ENCODE data around the gene KNDC1. TPM values are rescaled to one million over a fixed set of nuclear protein-coding genes. Genes with fewer than 3 reads are reported as not detected.

Gene KNDC1
- total and polyA plus RNA-seq, 4 experiments from 2014 or later: 0.09 to 1.4 (median 0.87) TPM; not detected in 1

- H3K27ac Mint-ChIP-seq: peak overlapping the region; percentile 94 to 98 (median 97)
- intact Hi-C loops (cut with micrococcal nuclease): loop anchor here (1.0 to 2.0 kb wide), 4 partner anchors 11 to 131 kb away; partner anchors contain the start of genes TUBGCP2 and ZNF511
- H3K4me1 Mint-ChIP-seq: peaks cover 15 to 53% (median 35%) of the 10 kb centered on the region in 4 donors
- H3K9me3 Mint-ChIP-seq: no peaks in the 10 kb centered on the region
- Histone ChIP-seq H3K9me3 (ENCODE audit: control insufficient read depth in 1 of 2, low read length in 2 of 2) (no peaks in the 10 kb centered on the region), H3K4me3 (ENCODE audit: low read length in 2 of 2) (peak overlapping the region; percentile 91 to 92), H3K27ac (ENCODE audit: low read depth, low read length) (peak overlapping the region; percentile 99), H3K36me3 (ENCODE audit: insufficient read depth, low read length) (peaks cover 22% of the 10 kb centered on the region), H3K27me3 (ENCODE audit: insufficient read depth, low read length) (no peaks in the 10 kb centered on the region), H3K4me1 (ENCODE audit: insufficient read depth, low read length) (peaks cover 50% of the 10 kb centered on the region)
- DNase-seq: peak in 4 of 5 donors; percentile 34 to 70 (median 43)
- peaks cover 0 to 33% of the 10 kb centered on the region in 2 donors for H3K36me3 Mint-ChIP-seq
- peak overlapping the region; percentile 90 to 94 (median 92) for H3K4me3 Mint-ChIP-seq
- ChIA-PET CTCF (ENCODE audit: partially characterized antibody) (interaction anchor here (1.0 to 3.4 kb wide), 6 partner anchors 11 to 54 kb away, joined by 4 to 19 read pairs (median 6); no protein-coding TSS in a partner anchor), POLR2A (ENCODE audit: partially characterized antibody) (interaction anchor here (0.7 to 11.6 kb wide), 6 partner anchors 14 to 114 kb away, joined by 3 to 236 read pairs (median 5); partner anchors contain the start of gene CALY)
- H3K27me3 Mint-ChIP-seq: no peaks in the 10 kb centered on the region
Measured at GRCh38 chr10:133275684-133276092, 115.7 kb downstream of the KNDC1 start.

Small RNA genes lying within 50 kb of the gene (microRNA-seq; reads per million reads assigned to microRNA genes)
- not detected for gene MIR202 (ENCODE audit: borderline microRNAs expressed, borderline number of aligned reads, borderline replicate concordance)

Other genes starting within 250 kb of the KNDC1 start
- not detected for gene CFAP46, start 217.6 kb upstream of the KNDC1 start, total RNA-seq
- not detected for gene CFAP46, start 217.6 kb upstream of the KNDC1 start, polyA plus RNA-seq
- not detected for gene ADGRA1, start 72.3 kb upstream of the KNDC1 start, total RNA-seq
- not detected for gene ADGRA1, start 72.3 kb upstream of the KNDC1 start, polyA plus RNA-seq
- not detected for gene UTF1, start 70.0 kb downstream of the KNDC1 start, total RNA-seq
- gene UTF1, start 70.0 kb downstream of the KNDC1 start, polyA plus RNA-seq: not detected
- gene VENTX, start 77.6 kb downstream of the KNDC1 start, total RNA-seq: not detected
- gene VENTX, start 77.6 kb downstream of the KNDC1 start, polyA plus RNA-seq: not detected
- gene ADAM8, start 116.6 kb downstream of the KNDC1 start, total RNA-seq: 10 to 100 TPM; 87.2 to 90.3 TPM
- gene ADAM8, start 116.6 kb downstream of the KNDC1 start, polyA plus RNA-seq: 10 to 100 TPM; 63.9 to 97.8 TPM
- gene TUBGCP2, start 148.7 kb downstream of the KNDC1 start, total RNA-seq: 10 to 100 TPM; 66.5 to 74.0 TPM
- 10 to 100 TPM; 14.1 to 40.8 TPM for gene TUBGCP2, start 148.7 kb downstream of the KNDC1 start, polyA plus RNA-seq
- 10 to 100 TPM; 31.5 to 33.1 TPM for gene ZNF511, start 148.7 kb downstream of the KNDC1 start, total RNA-seq
- gene ZNF511, start 148.7 kb downstream of the KNDC1 start, polyA plus RNA-seq: 100 to 1,000 TPM in 1 of 2 donors, 10 to 100 TPM in 1; 69.0 to 107 TPM
- gene CALY, start 176.7 kb downstream of the KNDC1 start, total RNA-seq: 1 to 10 TPM; 6.4 to 7.2 TPM
- 1 to 10 TPM; 1.4 to 2.2 TPM for gene CALY, start 176.7 kb downstream of the KNDC1 start, polyA plus RNA-seq
- gene PRAP1, start 187.2 kb downstream of the KNDC1 start, total RNA-seq: not detected
- gene PRAP1, start 187.2 kb downstream of the KNDC1 start, polyA plus RNA-seq: not detected
- gene FUOM, start 197.8 kb downstream of the KNDC1 start, total RNA-seq: 10 to 100 TPM; 17.1 to 18.1 TPM
- gene FUOM, start 197.8 kb downstream of the KNDC1 start, polyA plus RNA-seq: 10 to 100 TPM; 15.6 to 16.3 TPM
- 10 to 100 TPM; 29.7 to 30.6 TPM for gene ECHS1, start 213.1 kb downstream of the KNDC1 start, total RNA-seq
- 100 to 1,000 TPM in 1 of 2 donors, 10 to 100 TPM in 1; 81.4 to 117 TPM for gene ECHS1, start 213.1 kb downstream of the KNDC1 start, polyA plus RNA-seq
- gene PAOX, start 219.0 kb downstream of the KNDC1 start, total RNA-seq: 1 to 10 TPM; 9.1 to 9.5 TPM
- 10 to 100 TPM in 1 of 2 donors, 1 to 10 TPM in 1; 7.6 to 10.3 TPM for gene PAOX, start 219.0 kb downstream of the KNDC1 start, polyA plus RNA-seq
- gene MTG1, start 233.9 kb downstream of the KNDC1 start, total RNA-seq: 10 to 100 TPM; 64.8 to 65.4 TPM
- gene MTG1, start 233.9 kb downstream of the KNDC1 start, polyA plus RNA-seq: 10 to 100 TPM; 32.6 to 37.0 TPM

All from CD4-positive, alpha-beta memory T cell (primary cell).